ENCODE results near the gene HHIPL2. TPM values are rescaled to one million over a fixed set of nuclear protein-coding genes. Genes with fewer than 3 reads are reported as not detected.

Gene HHIPL2
- 0.09 TPM in 1 of 2 replicates, not detected in the other for total RNA-seq

DNA sequence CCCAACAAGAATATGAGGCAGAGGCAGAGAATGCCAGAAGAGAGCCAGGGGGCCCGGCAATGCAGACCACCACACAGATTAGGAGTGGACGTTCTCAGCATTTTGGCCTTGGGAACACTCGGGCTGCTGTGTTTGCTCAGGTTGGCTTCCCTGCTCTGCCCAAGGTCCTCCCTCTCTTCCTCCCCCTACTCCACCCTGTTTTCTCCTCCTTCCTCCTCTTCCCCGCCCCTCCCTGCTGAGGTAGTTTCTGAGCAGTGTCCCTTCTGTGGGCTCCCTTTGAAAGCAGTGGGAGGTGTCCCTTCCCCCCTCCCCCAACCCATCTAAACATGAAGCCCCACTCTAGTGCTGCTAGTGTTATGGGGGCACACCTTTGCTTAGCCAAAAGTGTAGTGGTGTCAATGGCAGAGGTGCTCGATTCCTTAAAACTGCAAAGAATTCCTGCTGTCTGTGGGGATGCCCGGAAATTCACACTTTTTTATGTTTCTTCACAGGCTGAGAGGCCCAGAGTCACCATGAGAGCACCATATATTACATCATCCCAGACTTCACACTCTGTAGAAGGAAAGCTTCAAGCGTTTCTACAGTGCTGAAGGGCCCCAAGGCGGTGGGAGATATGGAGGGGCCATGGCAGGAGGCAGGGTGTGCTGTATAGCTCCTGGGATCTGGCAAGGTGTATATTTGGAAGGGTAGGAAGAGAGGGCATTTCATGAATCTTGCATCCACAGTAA, at the start of gene HHIPL2:
HHIPL2 (minus strand) TSS at position 161 of the 728 bp plus-strand sequence; CDS start at position 101, 60 bp downstream.

GRCh38 chr1:222589462-222590302, 41.8 kb upstream of the HHIPL2 start, which contains the start of gene TAF1A:
TAF1A (minus strand) TSS chr1:222589933.

Other genes with a start within 250 kb of the HHIPL2 start
- gene TAF1A, start 41.8 kb upstream of the HHIPL2 start, total RNA-seq: 12.5 and 15.7 TPM in 2 replicates
- gene MIA3, start 70.0 kb upstream of the HHIPL2 start, total RNA-seq: 68.3 and 71.5 TPM in 2 replicates
- gene AIDA, start 164.4 kb upstream of the HHIPL2 start, total RNA-seq: 49.9 and 102 TPM in 2 replicates
- 33.6 and 45.0 TPM in 2 replicates for gene BROX, start 164.5 kb upstream of the HHIPL2 start, total RNA-seq
- gene FAM177B, start 189.1 kb upstream of the HHIPL2 start, total RNA-seq: not detected in 2 replicates

Data from smooth muscle cell of the umbilical artery (primary cell).